Epithelial cell of proximal tubule (primary cell): Measurements from ENCODE around the gene CNTN5. TPM values are rescaled to one million over a fixed set of nuclear protein-coding genes. Genes with fewer than 3 reads are reported as not detected.
A peak's percentile ranks its signal among the peaks of the same experiment; 100 is the strongest.

ENCODE experiments used
- DNase-seq: peaks from one replicate; pipeline ENCODE4 v3.0.0-alpha.2; 2011; ENCODE audit warnings: low read depth
- H3K4me3 ChIP-seq: 2 replicates; pipeline ENCODE4 v1.5.1; 2011; ENCODE audit warnings: low read depth, mild to moderate bottlenecking, low read length
- CTCF ChIP-seq: conservative IDR thresholded peaks from 2 replicates; pipeline ENCODE4 v1.5.1; 2012; ENCODE audit warnings: low read depth, mild to moderate bottlenecking, low read length
- total RNA-seq: library from RNA; depleted of rRNA; stranded (reverse); fragments of >200 nt; gene quantifications from 2 replicates; pipeline ENCODE4 v1.2.3, GENCODE V29; 2015

CNTN5 gene
- total RNA-seq, 1 donor from 2014 or later: not detected

- no peak for TF ChIP-seq CTCF
- DNase-seq: no peak
- H3K4me3 ChIP-seq: no peak overlapping the region
Measured at GRCh38 chr11:99708928-99709672, 688.4 kb downstream of the CNTN5 start.

DNA sequence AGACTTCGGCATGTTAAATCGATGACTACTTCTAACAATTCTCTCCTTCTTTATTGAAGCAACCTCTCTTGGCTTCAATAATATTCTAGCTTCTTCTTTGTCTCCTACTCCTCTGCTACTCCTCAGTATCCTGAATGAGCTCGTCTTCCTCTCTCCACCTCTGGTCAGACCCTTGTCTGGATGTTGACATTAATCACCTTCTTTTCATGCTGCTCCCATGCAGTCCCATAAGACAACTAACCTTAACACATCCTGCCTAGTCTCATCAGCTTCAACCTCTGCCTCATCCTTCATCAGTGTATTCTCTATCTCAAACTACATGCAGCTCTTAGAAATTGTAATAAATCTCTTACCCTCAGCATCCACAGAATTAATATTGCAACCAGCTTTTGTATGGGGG lies 695.6 kb downstream of the CNTN5 start:
- DNase-seq: no peak
- no peak overlapping the region for H3K4me3 ChIP-seq
- TF ChIP-seq CTCF: no peak

- TF ChIP-seq CTCF: no peak
- no peak overlapping the region for H3K4me3 ChIP-seq
- no peak for DNase-seq
Measured at GRCh38 chr11:99718291-99718690, 697.5 kb downstream of the CNTN5 start.

- H3K4me3 ChIP-seq: no peak overlapping the region
- TF ChIP-seq CTCF: peak; percentile 64
- peak; percentile 1 for DNase-seq
Measured at GRCh38 chr11:99739464-99740089, 718.8 kb downstream of the CNTN5 start.

DNA sequence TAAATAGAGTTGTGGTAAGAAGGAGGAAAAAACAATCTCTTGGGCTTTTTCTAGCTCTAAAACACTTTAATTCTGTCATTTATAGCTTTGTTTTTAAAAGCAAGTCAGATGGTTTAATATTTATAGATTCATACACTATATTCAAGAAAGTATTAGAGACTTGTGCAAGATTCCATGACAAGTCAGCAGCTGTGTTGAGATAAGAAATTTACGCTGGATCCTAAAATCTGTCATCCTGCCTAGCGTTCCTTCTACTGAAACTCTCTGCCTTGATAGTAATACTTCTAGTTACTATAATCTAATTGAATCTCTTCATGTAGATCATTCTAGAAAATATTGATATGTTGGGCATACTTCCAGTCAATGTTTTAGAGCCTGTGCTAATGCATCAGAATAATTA lies 721.8 kb downstream of the CNTN5 start:
- DNase-seq: no peak
- no peak for TF ChIP-seq CTCF

DNA sequence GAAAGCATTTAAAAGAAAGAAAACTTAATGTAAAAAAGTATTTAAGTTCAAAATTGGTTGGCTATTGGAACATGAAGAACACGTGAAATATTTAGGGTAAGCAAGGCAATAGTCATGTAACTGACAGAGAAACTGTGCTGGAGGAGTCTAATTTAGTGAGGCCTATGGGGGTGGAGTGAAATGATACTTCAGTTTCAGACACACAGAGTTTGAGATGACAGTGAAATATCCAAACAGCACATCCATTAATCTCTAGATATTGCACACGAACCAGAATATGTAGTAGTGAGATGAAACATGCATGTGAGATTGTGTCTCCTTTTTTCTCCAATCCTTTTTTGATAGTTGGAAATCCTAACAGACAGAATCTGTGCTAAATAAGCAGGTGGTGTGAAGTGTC lies 739.0 kb downstream of the CNTN5 start:
- no peak for DNase-seq
- no peak overlapping the region for H3K4me3 ChIP-seq
- no peak for TF ChIP-seq CTCF

More for the DNA sequence above, 721.8 kb downstream of the CNTN5 start:
- H3K4me3 ChIP-seq: no peak overlapping the region

DNA sequence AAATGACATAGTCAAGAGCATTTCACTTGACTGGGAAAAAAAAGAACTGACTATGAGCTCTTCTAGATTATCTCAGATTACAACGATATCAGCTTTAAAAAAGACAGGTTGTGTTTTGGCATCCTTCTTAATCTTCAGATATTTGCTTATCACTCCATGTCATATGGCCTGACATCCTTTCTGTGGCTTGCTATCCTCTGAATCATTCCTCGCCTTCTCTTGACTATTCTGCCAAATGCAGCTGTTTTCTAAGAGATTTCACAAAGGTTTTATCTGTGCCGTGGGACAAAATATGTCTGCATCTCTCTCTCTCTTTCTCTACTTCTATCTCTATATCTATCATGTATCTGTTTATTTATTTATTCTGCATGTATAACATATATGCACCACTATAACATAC lies 746.1 kb downstream of the CNTN5 start:
- no peak overlapping the region for H3K4me3 ChIP-seq
- TF ChIP-seq CTCF: no peak
- DNase-seq: no peak
